GM12874 (cell line): ENCODE measurements around the gene INTS7.

Experiments
- TF ChIP-seq, protein P1 (sequence below): IDR thresholded peaks from 2 replicates; pipeline ENCODE4 v1.5.1; 2011; ENCODE audit warnings: low read depth, mild to moderate bottlenecking, control low read depth, low read length, moderate library complexity; ENCODE audit not compliant: insufficient read depth

The INTS7 gene

DNA sequence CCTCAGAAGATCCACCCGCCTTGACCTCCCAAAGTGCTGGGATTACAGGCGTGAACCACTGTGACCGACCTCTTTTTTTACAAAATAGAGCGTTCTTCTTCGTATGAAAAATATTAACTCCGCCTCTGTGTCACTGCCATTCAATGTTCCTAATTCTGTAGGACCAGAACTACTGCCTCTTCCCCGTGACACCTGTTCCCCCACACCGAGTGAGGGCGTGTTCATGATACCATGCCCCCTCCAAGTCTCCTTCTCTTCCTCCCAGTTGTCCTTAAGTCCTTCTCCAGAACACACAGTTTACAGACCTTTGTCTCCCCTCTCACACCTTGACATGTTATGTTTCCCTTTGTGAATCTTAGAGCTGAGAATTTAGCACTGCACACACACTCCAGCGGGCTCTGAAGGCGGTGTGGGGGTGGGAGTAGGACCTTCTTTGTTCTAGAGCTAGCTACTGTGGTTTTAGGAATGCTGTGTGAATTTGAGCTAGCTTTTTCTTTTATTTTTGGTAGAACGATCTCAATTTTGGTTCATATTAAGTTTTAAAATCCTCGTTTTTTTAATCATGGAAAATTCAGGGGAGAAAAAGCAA is 122.4 kb downstream of the INTS7 start:
- TF ChIP-seq, protein P1, sequence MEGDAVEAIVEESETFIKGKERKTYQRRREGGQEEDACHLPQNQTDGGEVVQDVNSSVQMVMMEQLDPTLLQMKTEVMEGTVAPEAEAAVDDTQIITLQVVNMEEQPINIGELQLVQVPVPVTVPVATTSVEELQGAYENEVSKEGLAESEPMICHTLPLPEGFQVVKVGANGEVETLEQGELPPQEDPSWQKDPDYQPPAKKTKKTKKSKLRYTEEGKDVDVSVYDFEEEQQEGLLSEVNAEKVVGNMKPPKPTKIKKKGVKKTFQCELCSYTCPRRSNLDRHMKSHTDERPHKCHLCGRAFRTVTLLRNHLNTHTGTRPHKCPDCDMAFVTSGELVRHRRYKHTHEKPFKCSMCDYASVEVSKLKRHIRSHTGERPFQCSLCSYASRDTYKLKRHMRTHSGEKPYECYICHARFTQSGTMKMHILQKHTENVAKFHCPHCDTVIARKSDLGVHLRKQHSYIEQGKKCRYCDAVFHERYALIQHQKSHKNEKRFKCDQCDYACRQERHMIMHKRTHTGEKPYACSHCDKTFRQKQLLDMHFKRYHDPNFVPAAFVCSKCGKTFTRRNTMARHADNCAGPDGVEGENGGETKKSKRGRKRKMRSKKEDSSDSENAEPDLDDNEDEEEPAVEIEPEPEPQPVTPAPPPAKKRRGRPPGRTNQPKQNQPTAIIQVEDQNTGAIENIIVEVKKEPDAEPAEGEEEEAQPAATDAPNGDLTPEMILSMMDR = no peak

DNA sequence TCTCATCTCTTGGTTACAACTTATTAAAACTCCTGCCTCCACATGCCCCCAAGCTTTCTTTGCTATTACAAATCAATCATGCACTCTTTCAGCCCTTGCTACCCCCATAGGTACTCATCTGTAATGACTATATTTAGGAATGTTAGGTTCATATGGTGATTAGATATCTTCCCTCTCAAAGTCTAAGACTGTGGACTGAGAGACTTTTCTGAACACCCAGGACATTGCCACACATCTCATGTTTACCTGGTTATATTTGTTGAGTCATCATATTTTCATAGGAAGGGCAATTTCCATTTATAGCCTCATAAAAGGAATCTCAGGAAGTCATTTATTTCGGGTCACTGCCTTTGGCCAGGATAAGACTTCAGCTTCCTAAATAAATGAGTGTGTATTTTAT is 123.3 kb downstream of the INTS7 start:
- TF ChIP-seq, protein P1 = no peak

DNA sequence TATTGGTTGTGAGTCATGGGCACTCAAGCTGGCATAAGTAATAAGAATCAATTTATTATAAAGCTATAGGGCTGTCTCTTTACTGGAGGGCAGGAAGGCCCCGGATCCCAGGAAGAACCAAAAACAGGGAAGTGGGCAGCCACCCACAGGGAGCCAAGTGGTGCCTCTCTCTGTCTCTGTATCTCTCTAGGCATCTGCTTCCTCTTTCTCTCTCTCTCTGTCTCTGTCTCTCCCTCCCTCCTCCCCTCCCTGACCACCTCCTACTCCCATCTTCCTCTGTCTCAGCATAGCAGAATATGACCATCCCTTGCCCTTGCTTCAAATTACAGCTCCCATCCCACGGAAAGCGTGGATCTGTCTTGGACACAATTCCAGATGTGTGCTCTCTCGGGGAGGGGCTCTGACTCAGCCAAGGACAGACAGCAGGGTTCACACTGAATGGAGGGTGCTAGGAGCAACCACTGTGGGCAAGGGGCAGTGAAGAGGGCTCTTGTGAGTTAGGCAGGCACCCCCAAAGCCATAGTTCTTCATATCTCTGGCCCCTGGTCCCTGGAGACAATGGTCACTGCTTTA is 124.4 kb downstream of the INTS7 start:
- TF ChIP-seq, protein P1 = no peak

DNA sequence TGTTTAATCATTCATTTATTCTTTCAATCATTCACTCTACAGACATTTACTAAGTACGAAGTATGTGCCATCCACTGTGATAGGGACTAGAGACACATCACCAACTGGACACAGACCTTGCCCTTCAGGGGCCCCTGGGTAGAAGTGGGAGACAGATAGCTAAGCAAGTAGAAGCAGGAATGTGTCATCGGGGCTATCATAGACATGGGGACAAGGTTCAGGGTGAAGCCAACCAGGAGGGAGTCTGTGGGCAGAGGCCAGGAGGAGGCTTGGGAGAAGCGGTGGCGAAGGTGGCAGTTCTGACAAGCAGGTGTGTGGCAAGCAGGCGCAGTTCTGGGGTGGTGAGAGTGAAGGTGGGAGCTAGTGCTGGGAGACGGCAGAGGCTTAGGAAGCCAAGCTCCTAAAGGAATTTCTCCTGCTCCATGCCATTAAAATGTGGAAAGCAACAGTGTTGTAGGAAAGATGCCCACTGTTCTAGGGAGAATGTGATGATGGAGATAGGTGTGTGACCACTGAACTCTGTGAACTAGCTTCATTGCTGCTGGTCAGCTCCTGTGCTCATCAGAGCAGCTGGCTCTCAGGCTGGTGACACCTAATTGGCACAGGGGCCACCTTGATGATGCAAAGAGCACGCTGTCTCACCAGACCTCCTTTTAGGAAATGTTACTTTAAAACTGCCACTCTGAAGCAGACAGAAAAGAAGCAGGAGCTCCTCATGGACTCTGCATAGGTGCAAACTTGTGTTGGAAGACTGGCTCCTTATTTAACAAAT is 125.1 kb downstream of the INTS7 start:
- TF ChIP-seq, protein P1 = no peak

DNA sequence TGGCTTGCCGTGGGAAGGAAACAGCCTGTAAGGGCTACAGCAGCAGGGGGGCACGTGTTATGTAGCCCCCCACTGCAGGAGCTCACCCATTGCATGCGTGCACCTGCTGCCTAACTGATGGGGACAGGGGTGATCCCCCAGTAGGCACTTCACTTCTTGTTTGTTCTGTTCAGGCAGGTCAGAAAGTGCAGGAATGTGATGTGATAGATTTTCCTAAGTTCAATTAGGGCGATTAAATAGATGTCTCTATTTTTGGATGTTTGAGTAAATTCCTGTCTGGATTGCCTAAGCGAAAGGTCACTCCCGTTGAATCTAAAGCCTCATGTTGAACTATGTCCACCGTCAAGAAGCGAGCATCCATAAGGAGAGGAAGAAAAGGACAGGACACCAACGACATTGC is 126.0 kb downstream of the INTS7 start:
- TF ChIP-seq, protein P1 = no peak

DNA sequence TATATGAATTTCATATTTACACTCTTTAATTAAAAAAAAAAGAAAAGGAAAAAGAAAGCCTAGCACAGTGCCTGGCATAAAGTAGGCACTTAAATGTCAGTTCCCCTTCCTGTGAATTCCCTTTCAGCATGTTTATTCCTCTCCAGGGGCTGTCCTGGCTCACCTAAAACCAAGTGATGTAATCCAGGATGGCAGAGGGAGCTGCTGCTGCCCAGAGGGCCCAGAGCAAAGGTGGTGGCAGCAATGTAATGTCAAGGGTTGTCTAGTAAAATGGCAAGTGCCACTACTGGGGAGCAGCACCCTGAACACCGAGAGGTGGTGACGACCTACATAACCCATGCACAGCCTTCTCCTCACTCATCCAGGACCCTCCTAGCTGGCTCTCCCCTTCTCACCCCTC is 126.4 kb downstream of the INTS7 start:
- TF ChIP-seq, protein P1 = no peak

DNA sequence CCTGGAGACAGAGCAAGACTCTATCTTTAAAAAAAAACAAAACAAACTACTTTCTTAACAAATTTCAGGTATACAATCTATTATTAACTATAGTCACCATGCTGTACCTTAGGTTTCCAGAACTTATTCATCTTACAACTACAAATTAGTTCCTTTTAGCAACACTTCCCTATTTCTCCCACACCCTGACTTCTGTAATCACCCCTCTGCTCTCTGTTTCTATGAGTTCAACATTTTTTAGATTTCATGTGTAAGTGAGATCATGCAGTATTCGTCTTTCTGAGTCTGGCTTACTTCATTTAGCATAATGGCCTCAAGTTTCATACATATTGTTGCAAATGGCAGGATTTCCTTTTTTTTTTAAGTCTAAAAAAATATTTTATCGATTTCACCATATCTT is 126.9 kb downstream of the INTS7 start:
- TF ChIP-seq, protein P1 = no peak
